HG02798 (cell line): ENCODE data around the gene RAET1L.
A peak's percentile ranks its signal among the peaks of the same experiment; 100 is the strongest.
"Not testable (repeated sequence)": the region's sequence is repeated elsewhere in the genome, so short reads cannot be mapped to it uniquely, and the experiment has no call there.

Source experiments
- ATAC-seq: cut with Tn5 transposase; IDR thresholded peaks from one replicate; pipeline ENCODE4 v1.9.1; 2021; ENCODE audit warnings: mild to moderate bottlenecking; ENCODE audit not compliant: unreplicated experiment, poor library complexity

Gene RAET1L

GRCh38 chr6:150025201-150025917 is at the start of gene RAET1L:
Gene RAET1L (minus strand): TSS chr6:150025532. CDS start chr6:150025471, 61 bp downstream.
- no peak for ATAC-seq

DNA sequence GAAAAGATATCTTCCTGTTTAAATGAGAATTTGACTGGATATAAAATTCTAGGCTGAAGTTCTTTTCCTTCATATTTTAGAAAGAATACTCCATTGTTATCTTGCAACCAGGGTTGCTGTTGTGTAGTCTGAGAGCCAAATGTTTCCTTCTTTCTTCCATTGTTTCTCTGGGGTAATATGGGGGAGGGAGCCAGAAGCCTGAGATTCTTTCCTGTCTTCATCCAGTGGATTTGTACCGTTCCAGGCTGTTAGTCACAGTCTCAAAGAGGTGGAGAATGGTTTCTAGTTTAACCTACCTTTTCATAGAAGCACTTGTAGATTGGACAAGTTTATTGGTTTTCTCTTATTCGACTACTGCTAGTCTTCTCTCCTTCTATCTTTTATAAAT is 49.7 kb upstream of the RAET1L start:
- no peak for ATAC-seq

DNA sequence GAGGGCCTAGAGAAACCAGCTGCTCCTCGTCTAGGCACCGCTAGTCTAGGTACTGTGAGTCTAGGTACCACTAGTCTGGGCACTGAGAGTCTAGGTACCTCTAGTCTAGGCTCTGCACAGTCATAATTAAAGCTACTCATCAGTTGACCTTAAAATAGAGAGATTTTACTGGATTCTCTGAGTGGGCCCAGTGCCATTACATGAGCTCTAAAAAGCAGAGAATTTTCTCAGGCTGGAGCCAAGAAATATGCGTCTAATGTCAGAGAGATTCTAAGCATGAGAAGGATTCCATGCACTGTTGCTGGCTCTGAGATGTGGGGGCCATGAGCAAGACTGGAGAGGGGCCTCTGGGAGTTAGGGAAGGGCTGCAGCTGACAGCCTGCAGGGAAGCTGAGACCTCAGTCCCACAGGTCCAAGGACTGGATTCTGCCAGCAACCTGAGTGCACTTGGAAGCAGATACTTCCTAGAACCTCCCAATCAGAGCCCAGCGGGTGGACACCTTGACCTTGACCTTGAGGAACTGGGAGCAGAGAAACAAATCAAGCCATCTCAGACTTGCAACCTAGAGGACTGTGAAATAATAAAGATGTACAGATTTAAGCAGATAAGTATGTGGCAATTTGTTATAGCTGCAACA is 49.2 kb upstream of the RAET1L start:
- ATAC-seq: not testable (repeated sequence)

DNA sequence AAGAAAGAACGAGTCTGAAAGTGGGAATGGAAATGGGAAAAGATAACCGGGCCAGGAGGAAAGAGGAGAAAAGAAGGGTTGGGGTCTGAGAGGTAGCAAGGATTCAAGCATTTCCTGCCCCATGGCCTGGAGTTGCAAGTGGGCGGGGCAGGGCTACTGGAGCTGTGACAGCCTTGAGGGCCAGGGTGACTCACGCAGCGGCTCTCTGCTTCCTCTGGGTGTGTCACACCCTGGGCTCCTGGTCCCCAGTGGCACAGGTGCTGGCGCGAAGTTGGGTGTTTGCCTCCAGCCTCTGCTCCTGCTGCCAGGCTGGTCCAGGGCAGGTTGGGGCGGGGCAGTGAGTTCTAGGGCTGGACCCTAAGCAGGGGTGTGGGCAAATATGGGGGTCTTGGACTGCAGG is 46.9 kb upstream of the RAET1L start:
- ATAC-seq: no peak

DNA sequence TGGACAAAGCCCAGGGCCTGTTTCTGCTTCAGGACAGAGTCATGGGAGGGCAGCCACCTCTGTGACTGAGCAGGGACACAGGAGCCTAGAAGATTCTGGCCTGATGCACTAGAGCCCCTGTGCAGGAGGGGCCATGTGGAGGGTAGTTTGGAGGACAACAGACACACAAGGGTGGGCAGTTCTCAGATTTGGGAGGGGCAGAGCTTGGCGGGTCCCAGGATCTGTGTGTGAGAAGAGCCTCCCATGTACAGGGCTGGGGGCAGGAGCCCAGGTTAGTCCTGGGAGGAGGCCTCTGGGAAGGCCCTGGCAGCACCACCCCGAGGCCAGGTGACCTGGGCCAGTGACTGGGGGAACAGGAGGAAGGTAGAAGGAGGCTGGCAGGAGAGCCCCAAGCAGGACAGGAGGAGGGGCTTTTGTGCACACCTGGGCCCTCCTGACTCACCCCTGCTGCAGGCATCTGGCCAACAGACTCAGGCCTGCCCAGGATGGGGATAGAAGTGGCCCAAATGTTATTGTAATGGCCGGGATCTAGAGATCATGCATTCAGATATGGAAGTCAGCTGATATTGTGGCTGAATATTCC is 45.0 kb upstream of the RAET1L start:
- ATAC-seq: no peak

- no peak for ATAC-seq
These were observed 44.4 kb upstream of the RAET1L start for GRCh38 chr6:150069706-150070105.

- ATAC-seq: peak; percentile 74
These were observed 43.7 kb upstream of the RAET1L start, which contains the start of gene ULBP3 for GRCh38 chr6:150068720-150069648. Gene ULBP3 (minus strand): TSS chr6:150069121. CDS start chr6:150069066, 55 bp downstream.

DNA sequence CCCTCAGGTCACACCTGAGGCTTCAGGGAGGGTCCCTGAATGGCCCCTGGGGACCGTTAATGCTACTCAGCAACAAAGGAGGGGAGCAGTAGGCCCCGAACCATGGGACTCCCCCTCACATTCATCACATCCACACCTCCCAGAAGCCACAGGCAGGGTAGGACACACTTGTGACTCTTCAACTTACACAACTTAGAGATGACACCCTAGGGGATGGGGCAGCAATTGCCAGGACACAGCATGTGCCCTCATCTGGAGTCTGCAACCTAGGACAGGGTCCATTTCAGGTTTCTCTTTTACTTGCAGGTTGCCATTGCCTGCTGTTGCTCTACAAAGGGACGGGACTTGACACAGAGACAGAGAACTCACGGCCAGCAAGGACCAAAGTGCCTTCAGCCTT is 42.8 kb upstream of the RAET1L start:
- no peak for ATAC-seq

DNA sequence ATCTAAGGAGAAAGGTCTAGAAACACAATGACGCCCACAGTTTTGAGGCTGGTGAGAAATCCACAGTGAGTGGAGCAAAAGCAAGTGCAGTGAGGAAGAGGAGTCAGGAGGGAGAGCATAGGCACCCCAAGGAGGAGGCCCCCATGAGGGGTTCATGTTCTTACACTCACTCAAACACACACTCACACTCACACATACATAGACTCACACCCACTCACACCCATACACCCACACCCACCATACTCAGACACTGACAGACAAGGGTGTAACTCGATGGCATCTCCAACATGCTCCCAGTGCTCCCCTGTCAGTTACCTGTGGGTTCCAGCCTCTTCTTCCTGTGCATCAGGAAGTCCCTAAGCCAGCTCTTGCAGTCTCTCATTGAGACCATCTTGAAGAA is 39.8 kb upstream of the RAET1L start:
- ATAC-seq: no peak

DNA sequence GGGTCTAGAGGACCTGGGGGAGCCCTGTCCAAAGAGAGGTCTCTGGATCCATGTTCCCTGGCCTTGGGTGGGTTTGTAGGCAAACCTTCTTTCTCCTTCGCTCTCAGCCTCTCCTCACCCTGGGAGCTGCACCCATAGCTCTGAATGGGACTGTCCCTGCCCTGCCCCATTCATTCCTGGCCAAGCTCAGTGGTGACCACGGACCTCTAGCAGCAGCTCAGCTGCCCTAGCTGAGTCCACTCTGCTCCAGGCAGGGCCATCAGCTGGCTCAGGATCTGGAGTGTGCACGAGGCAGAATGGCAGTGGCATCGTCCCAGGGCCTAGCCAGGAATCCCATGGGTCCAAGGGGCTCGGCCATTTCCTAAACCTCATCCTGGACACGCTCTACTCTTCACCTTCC is 38.3 kb upstream of the RAET1L start:
- no peak for ATAC-seq

GRCh38 chr6:150059973-150060372 is 34.6 kb upstream of the RAET1L start:
- ATAC-seq: not testable (repeated sequence)

- no peak for ATAC-seq
These were observed 33.7 kb upstream of the RAET1L start for GRCh38 chr6:150058986-150059385.

GRCh38 chr6:150058231-150058792 is 33.0 kb upstream of the RAET1L start:
- no peak for ATAC-seq

- no peak for ATAC-seq
These were observed 32.2 kb upstream of the RAET1L start for GRCh38 chr6:150057501-150057951.

- no peak for ATAC-seq
These were observed 31.6 kb upstream of the RAET1L start for GRCh38 chr6:150056916-150057315.

DNA sequence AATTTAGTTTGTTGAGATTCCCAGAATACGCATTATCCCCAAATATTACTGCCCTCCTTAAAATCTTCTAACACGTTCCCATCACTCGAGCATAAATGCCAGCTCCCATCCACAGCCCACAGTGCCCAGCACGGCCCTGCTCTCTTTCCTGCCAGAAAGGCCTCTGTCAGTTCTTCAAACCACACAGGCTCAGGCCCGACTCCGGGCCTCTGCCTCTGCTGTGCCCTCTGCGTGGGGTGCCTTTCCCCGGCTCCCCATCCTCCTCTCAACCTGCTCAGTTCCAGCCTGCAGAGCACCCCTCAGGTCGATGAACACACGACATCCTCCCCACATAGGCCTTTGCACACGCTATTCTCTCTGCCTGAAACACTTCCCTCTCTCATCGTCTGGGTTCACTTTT is 30.8 kb upstream of the RAET1L start:
- no peak for ATAC-seq

DNA sequence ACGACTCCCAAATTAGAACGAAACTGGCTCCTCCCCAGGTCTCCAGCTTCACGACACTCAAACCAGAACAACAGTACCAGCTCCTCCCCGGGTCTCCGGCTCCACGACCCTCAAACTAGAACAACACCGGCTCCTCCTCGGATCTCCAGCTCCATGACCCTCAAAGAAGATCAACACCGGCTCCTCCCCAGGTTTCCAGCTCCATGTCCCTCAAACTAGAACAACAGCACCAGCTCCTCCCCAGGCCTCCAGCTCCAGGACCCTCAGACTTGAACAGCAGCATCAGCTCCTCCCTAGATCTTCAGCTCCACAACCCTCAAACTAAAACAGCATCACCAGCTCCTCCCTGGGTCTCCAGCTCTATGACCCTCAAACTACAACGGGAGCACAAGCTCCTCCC is 29.8 kb upstream of the RAET1L start:
- ATAC-seq: no peak

DNA sequence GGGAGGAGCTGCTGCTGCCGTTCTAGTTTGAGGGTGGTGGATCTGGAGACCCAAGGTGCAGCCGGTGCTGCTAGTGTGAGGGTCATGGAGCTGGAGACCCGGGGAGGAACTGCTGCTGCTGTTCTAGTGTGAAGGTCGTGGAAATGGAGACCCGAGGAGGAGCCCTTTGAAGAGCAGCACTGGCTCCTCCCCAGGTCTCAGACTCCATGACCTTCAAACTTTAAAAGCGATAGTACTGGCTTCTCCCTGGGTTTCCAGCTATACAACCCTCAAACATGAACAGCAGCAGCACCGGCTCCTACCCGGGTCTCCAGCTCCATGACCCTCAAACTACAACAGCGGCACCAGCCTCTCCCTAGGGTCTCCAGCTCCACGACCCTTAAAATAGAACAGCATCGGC is 28.1 kb upstream of the RAET1L start:
- no peak for ATAC-seq

DNA sequence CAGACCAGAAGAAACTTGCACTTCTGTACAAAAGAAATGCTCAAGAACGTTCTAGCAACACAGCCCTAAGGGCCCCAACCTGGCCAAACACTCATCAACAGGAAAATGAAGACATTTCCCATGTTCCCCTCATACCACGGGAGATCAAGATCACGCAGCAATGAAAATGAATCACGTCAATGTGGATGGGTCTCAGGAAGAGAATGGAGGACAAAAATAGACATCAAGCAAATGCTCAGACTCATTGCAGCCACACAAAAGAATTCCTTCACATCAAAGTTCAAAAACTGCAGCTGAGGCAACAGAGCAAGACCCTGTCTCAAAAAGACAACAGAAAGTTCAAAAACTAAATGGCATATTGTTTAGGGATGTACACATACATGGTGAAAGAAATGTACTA is 25.5 kb upstream of the RAET1L start:
- ATAC-seq: no peak

GRCh38 chr6:150048099-150048498 is 22.8 kb upstream of the RAET1L start:
- no peak for ATAC-seq
